ENCODE results near the gene PRDM2.
"Not testable (repeated sequence)": the region's sequence is repeated elsewhere in the genome, so short reads cannot be mapped to it uniquely, and the experiment has no call there.

The PRDM2 gene

GRCh38 chr1:13702425-13703127, 2.6 kb downstream of the PRDM2 start:
- FAIRE-seq, result no peak

- no peak for FAIRE-seq
Observed at GRCh38 chr1:13703128-13703513, 3.1 kb downstream of the PRDM2 start.

- FAIRE-seq, result no peak
Observed at GRCh38 chr1:13703558-13704490, 3.8 kb downstream of the PRDM2 start.

GRCh38 chr1:13706046-13706445, 6.1 kb downstream of the PRDM2 start:
- no peak for FAIRE-seq

GRCh38 chr1:13707164-13707563, 7.2 kb downstream of the PRDM2 start:
- no peak for FAIRE-seq

- no peak for FAIRE-seq
Observed at GRCh38 chr1:13708380-13708982, 8.5 kb downstream of the PRDM2 start.

- FAIRE-seq, result no peak
Observed at GRCh38 chr1:13710086-13710485, 10.1 kb downstream of the PRDM2 start.

GRCh38 chr1:13714851-13715250, 14.9 kb downstream of the PRDM2 start:
- FAIRE-seq, result peak; percentile 69

GRCh38 chr1:13715616-13716287, 15.8 kb downstream of the PRDM2 start:
- not testable (repeated sequence) for FAIRE-seq

- FAIRE-seq, result no peak
Observed at GRCh38 chr1:13722808-13723360, 22.9 kb downstream of the PRDM2 start.

GRCh38 chr1:13723810-13724209, 23.8 kb downstream of the PRDM2 start:
- no peak for FAIRE-seq

- FAIRE-seq, result peak; percentile 46
Observed at GRCh38 chr1:13725714-13726175, 25.8 kb downstream of the PRDM2 start.

GRCh38 chr1:13728091-13728715, 28.2 kb downstream of the PRDM2 start:
- FAIRE-seq, result no peak

- no peak for FAIRE-seq
Observed at GRCh38 chr1:13730291-13730690, 30.3 kb downstream of the PRDM2 start.

GRCh38 chr1:13730751-13731482, 30.9 kb downstream of the PRDM2 start:
- no peak for FAIRE-seq

GRCh38 chr1:13731897-13732296, 31.9 kb downstream of the PRDM2 start:
- no peak for FAIRE-seq

- FAIRE-seq, result no peak
Observed at GRCh38 chr1:13732971-13733667, 33.1 kb downstream of the PRDM2 start.

GRCh38 chr1:13733711-13734110, 33.7 kb downstream of the PRDM2 start:
- FAIRE-seq, result no peak

- FAIRE-seq, result no peak
Observed at GRCh38 chr1:13735168-13735930, 35.4 kb downstream of the PRDM2 start.

- FAIRE-seq, result no peak
Observed at GRCh38 chr1:13737398-13737797, 37.4 kb downstream of the PRDM2 start.

Data from A204.1 (cell line).